Adrenal gland (tissue), 12 donors: ENCODE data around the gene MCF2L. TPM values are rescaled to one million over a fixed set of nuclear protein-coding genes. Genes with fewer than 3 reads are reported as not detected.

Source experiments
- DNase-seq, 7 donors: peaks; one replicate each; pipeline ENCODE4 v3.0.0-alpha.2; 2019 to 2020
- H3K27ac ChIP-seq, 5 donors: fragments of 200-600 bp; sonication (generic) in 4 of 5; 1 replicate in 3 of 5; 2 replicates in 2 of 5; pipeline versions ENCODE4 v1.5.1 to v1.8.0; 2016 to 2020; ENCODE audit warnings: mild to moderate bottlenecking in 1 of 5
- H3K27me3 ChIP-seq: fragments of 200-600 bp; 2 replicates; pipeline ENCODE4 v1.8.0; 2021
- H3K36me3 ChIP-seq, 2 donors: fragments of 200-600 bp; replicated peaks in 1 of 2; 1 replicate in 1 of 2; 2 replicates in 1 of 2; pipeline versions ENCODE4 v1.5.1 to v1.8.0; 2018 to 2022
- H3K4me1 ChIP-seq, 2 donors: fragments of 200-600 bp; replicated peaks in 1 of 2; 1 replicate in 1 of 2; 2 replicates in 1 of 2; pipeline versions ENCODE4 v1.5.1 to v1.8.0; 2018 to 2021
- H3K4me3 ChIP-seq, 4 donors: fragments of 200-600 bp; sonication (generic) in 3 of 4; one replicate each; pipeline ENCODE4 v1.5.1; 2016 to 2018
- H3K9me3 ChIP-seq, 3 donors: fragments of 200-600 bp; sonication (generic) in 1 of 3; replicated peaks in 1 of 3; 1 replicate in 2 of 3; 2 replicates in 1 of 3; pipeline versions ENCODE4 v1.5.1 to v1.8.0; 2016 to 2021
- POLR2A ChIP-seq, 2 donors: fragments of 450-650 bp; IDR thresholded peaks; one replicate each; pipeline ENCODE4 v1.6.1; 2017; ENCODE audit warnings: antibody characterized with exemption in 2 of 2, mild to moderate bottlenecking in 2 of 2, moderate library complexity in 1 of 2
- WGBS, 4 donors: extraction: QIAGEN DNeasy Blood & Tissue Kit in 2 of 4; methylation state at CpG; one replicate each; pipeline versions ENCODE4 v1.1.5 to v1.1.7; 2013 to 2017; 5-methylcytosine and 5-hydroxymethylcytosine counted together
- intact Hi-C, 2 donors: fragments of 100-400 bp; cut with DNase I; formaldehyde crosslinking; loops; one replicate each; pipeline versions ENCODE4 v1.14.1 to v1.15.0; 2022 to 2023
- polyA plus RNA-seq, 3 donors: library from polyadenylated mRNA; stranded (reverse); fragments of 200-250 nt in 2 of 3; fragments of 350-450 nt in 1 of 3; fragmentation: Illumina TruSeq in 1 of 3; extraction: RNeasy Lipid Tissue Mini Kit (QIAGEN cat#74804) in 1 of 3; gene quantifications; one replicate each; pipeline ENCODE4 v1.2.3, GENCODE V29; 2013 to 2014
- total RNA-seq, 9 donors: library from RNA; depleted of rRNA in 4 of 9; stranded (reverse); fragments of >200 nt in 4 of 9; fragments of 120-200 nt in 1 of 9; fragmentation: NEBNext Ultra II Directional in 1 of 9; extraction: Animal tissue kit (Norgen Biotek cat#: 25700) in 1 of 9; gene quantifications; one replicate each; pipeline versions ENCODE4 v1.1.0 to v1.2.4, GENCODE V29; 2013 to 2023
- TF ChIP-seq, protein P1 (sequence below), 6 experiments: fragments of 450-650 bp in 4 of 6; fragments of 200-600 bp in 2 of 6; sonication (generic) in 1 of 6; IDR thresholded peaks; 1 replicate in 5 of 6; 2 replicates in 1 of 6; pipeline versions ENCODE4 v1.5.1 to v1.8.0; 2016 to 2021; ENCODE audit warnings: antibody characterized with exemption in 6 of 6, mild to moderate bottlenecking in 2 of 6, moderate library complexity in 1 of 6
- donor health status: healthy with polysubstance abuse.
- donor health status: Bipolar disorder and iron deficiency.
- donor health status: DM: yes; HTN: yes; CAD: no.
- donor health status: DM: no; HTN: no; CAD: no.
- donor health status: DM: no; HTN: no; CAD: no.
- donor health status: DM: yes; HTN: yes; CAD: no.

The MCF2L gene
- total and polyA plus RNA-seq, 12 donors: 7.6 to 49.0 (median 15.3) TPM

DNA sequence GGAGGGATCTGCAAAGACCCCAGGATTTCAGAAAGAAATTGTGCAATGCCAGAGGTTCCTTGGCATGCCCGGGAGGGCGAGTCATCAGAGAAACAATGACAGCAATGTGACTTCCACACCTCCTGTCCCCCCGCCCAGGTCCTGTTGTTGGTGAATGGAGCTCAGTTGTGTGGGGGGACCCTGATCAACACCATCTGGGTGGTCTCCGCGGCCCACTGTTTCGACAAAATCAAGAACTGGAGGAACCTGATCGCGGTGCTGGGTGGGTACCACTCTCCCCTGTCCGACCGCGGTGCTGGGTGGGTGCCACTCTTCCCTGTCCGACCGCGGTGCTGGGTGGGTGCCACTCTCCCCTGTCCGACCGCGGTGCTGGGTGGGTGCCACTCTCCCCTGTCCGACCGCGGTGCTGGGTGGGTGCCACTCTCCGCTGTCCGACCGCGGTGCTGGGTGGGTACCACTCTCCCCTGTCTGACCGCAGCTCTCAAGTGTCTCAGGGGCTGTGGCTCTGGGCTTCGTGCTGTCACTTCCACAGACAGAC lies 148.4 kb downstream of the MCF2L start:
- no peak for TF ChIP-seq POLR2A (IDR thresholded peaks at IDR 0.05)
- TF ChIP-seq, protein P1, sequence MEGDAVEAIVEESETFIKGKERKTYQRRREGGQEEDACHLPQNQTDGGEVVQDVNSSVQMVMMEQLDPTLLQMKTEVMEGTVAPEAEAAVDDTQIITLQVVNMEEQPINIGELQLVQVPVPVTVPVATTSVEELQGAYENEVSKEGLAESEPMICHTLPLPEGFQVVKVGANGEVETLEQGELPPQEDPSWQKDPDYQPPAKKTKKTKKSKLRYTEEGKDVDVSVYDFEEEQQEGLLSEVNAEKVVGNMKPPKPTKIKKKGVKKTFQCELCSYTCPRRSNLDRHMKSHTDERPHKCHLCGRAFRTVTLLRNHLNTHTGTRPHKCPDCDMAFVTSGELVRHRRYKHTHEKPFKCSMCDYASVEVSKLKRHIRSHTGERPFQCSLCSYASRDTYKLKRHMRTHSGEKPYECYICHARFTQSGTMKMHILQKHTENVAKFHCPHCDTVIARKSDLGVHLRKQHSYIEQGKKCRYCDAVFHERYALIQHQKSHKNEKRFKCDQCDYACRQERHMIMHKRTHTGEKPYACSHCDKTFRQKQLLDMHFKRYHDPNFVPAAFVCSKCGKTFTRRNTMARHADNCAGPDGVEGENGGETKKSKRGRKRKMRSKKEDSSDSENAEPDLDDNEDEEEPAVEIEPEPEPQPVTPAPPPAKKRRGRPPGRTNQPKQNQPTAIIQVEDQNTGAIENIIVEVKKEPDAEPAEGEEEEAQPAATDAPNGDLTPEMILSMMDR (IDR thresholded peaks at IDR 0.05): no peak
- Histone ChIP-seq H3K4me1 (no peaks in the 10 kb centered on the region), H3K4me3 (no peak overlapping the region), H3K36me3 (no peaks in the 10 kb centered on the region), H3K27me3 (no peaks in the 10 kb centered on the region), H3K27ac (no peak overlapping the region), H3K9me3 (no peaks in the 10 kb centered on the region)
- intact Hi-C loops: no loop called here
- 78 to 92% (median 87%) methylated on average over 8 to 24 of the region's 26 CpGs for WGBS, 4 donors
- peak in 2 of 7 donors; percentile 7 to 9 for DNase-seq

DNA sequence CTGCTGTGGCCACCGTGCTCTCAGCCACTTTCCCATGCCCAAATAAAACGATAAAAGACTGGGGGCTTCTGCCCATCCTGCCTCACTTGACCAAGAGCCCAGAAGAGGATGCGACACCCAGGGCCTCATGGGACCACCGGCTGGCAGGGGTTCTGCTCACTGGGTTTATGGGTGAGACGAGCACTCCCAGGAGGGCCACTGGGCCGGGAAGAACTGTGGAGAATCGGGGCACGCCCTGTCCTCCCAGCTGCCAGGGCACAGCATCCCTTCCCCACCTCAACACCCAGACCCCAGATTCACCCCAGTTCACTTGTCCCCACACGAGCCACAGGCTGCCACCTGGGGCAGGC lies 148.9 kb downstream of the MCF2L start:
- H3K27ac ChIP-seq: no peak overlapping the region
- no peaks in the 10 kb centered on the region for H3K9me3 ChIP-seq
- DNase-seq: peak in 3 of 7 donors; percentile 2 to 11 (median 2)
- no peaks in the 10 kb centered on the region for H3K36me3 ChIP-seq
- no peaks in the 10 kb centered on the region for H3K27me3 ChIP-seq
- no peaks in the 10 kb centered on the region for H3K4me1 ChIP-seq
- TF ChIP-seq POLR2A (IDR thresholded peaks at IDR 0.05): no peak
- TF ChIP-seq, protein P1 (IDR thresholded peaks at IDR 0.05): no peak
- intact Hi-C loops: no loop called here
- H3K4me3 ChIP-seq: no peak overlapping the region
- 78 to 88% (median 85%) methylated on average over 8 to 9 of the region's 9 CpGs; no CpG with 5 or more reads in 1 of the 4 donors for WGBS, 4 donors

DNA sequence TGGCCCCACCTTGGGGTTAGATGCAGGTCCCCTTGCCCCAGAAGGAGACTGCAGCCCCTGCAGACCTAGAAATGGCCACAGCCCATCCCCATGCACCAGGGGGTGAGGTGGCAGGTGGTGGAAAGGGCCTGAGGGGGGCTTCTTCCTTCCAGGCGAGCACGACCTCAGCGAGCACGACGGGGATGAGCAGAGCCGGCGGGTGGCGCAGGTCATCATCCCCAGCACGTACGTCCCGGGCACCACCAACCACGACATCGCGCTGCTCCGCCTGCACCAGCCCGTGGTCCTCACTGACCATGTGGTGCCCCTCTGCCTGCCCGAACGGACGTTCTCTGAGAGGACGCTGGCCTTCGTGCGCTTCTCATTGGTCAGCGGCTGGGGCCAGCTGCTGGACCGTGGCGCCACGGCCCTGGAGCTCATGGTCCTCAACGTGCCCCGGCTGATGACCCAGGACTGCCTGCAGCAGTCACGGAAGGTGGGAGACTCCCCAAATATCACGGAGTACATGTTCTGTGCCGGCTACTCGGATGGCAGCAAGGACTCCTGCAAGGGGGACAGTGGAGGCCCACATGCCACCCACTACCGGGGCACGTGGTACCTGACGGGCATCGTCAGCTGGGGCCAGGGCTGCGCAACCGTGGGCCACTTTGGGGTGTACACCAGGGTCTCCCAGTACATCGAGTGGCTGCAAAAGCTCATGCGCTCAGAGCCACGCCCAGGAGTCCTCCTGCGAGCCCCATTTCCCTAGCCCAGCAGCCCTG lies 149.4 kb downstream of the MCF2L start:
- Histone ChIP-seq H3K36me3 (no peaks in the 10 kb centered on the region), H3K9me3 (no peaks in the 10 kb centered on the region), H3K4me3 (no peak overlapping the region), H3K27me3 (no peaks in the 10 kb centered on the region), H3K4me1 (no peaks in the 10 kb centered on the region), H3K27ac (no peak overlapping the region)
- intact Hi-C loops: no loop called here
- DNase-seq: peak in 3 of 7 donors; percentile 8 to 37 (median 9)
- WGBS, 4 donors: 84 to 94% (median 90%) methylated on average over 26 to 42 of the region's 42 CpGs
- TF ChIP-seq, protein P1 (IDR thresholded peaks at IDR 0.05): no peak
- TF ChIP-seq POLR2A (IDR thresholded peaks at IDR 0.05): no peak

DNA sequence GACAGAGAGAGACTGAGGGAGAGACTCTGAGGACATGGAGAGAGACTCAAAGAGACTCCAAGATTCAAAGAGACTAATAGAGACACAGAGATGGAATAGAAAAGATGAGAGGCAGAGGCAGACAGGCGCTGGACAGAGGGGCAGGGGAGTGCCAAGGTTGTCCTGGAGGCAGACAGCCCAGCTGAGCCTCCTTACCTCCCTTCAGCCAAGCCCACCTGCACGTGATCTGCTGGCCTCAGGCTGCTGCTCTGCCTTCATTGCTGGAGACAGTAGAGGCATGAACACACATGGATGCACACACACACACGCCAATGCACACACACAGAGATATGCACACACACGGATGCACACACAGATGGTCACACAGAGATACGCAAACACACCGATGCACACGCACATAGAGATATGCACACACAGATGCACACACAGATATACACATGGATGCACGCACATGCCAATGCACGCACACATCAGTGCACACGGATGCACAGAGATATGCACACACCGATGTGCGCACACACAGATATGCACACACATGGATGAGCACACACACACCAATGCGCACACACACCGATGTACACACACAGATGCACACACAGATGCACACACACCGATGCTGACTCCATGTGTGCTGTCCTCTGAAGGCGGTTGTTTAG lies 150.3 kb downstream of the MCF2L start:
- WGBS, 4 donors: 79 to 87% (median 81%) methylated on average over 16 of the region's 16 CpGs
- intact Hi-C loops: no loop called here

More for the DNA sequence above, 150.3 kb downstream of the MCF2L start:
- H3K4me3 ChIP-seq: no peak overlapping the region
- no peaks in the 10 kb centered on the region for H3K27me3 ChIP-seq
- no peaks in the 10 kb centered on the region for H3K4me1 ChIP-seq
- DNase-seq: peak in 3 of 7 donors; percentile 3 to 42 (median 8)
- H3K9me3 ChIP-seq: no peaks in the 10 kb centered on the region
- no peaks in the 10 kb centered on the region for H3K36me3 ChIP-seq
- TF ChIP-seq POLR2A (IDR thresholded peaks at IDR 0.05): no peak
- TF ChIP-seq, protein P1 (IDR thresholded peaks at IDR 0.05): no peak
- H3K27ac ChIP-seq: no peak overlapping the region
